A673 (cell line): Measurements from ENCODE around the gene ATG9B.

ENCODE experiments used
- CTCF ChIP-seq: fragments of 300-800, 200-600 bp; sonication (generic); conservative IDR thresholded peaks from 2 replicates; pipeline ENCODE4 v1.5.1; 2017; ENCODE audit warnings: low read depth, mild to moderate bottlenecking, antibody characterized with exemption, low read length, moderate library complexity, mixed read lengths
- EZH2 ChIP-seq: fragments of 200-600 bp; sonication (generic); IDR thresholded peaks from 2 replicates; pipeline ENCODE4 v1.6.1; 2017; ENCODE audit warnings: borderline replicate concordance, low read depth, mild to moderate bottlenecking, mixed read lengths, antibody characterized with exemption, low read length; ENCODE audit not compliant: poor library complexity, severe bottlenecking

DNA sequence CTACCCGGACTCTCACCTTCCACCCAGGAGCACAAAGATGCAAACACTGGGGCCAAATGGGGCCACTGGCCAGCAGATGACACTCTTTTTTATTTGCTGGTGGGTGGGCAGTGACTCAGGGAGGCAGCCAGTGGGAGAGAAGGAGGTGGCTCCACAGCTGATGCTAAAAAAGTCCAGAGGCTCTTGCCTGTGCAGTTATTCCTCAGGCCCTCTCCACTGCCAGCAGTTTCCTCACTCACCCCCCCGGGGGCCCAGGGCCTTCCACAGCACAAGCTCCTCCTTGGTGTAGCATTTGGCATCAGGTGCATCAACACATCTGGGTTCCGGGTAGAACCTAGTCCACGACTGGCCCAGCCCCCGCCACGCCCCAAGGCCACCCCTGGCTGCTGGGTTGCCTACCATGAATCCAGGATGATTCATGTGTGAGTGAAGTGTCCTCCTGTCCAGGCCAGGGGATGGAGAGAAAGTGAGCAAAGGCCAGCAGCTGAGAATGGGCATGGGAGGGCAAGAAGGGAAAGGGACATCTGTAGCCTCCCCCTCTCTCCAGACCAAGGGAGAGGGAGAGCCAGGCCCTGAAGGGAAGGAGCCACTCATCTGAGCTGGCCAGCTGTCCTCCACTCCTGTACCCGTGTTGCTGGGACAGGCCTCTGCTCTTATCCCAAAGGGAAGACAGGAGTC lies 44.4 kb downstream of the ATG9B start:
- TF ChIP-seq EZH2 (no peak), CTCF (no peak)
